HCT116 (cell line): ENCODE data around the gene ANKMY2. TPM values are rescaled to one million over a fixed set of nuclear protein-coding genes. Genes with fewer than 3 reads are reported as not detected.

Experiments used
- ATAC-seq: fragments of 200-7000 bp; cut with Tn5 transposase; 2 replicates; pipeline ENCODE4 v1.9.1; 2020; ENCODE audit warnings: mild to moderate bottlenecking, moderate library complexity
- BruUV-seq: library from RNA; stranded (reverse); fragments of 400-500 nt; replicated peaks from 2 replicates; lab custom pipeline; 2021; lab: Mats Ljungman, UMichigan
- CTCF ChIA-PET: fragments of 300-600 bp; sonication (Branson Sonifier 250); formaldehyde crosslinking; loops from one replicate; lab custom pipeline; 2021; ENCODE audit warnings: antibody characterized with exemption; lab: Charles Lee
- POLR2A ChIA-PET: fragments of 300-600, 350-600 bp; sonication (Branson Sonifier 250); formaldehyde crosslinking; loops from one replicate; lab custom pipeline; 2021; ENCODE audit warnings: antibody characterized with exemption; lab: Charles Lee
- RAD21 ChIA-PET, 2 experiments: fragments of 300-600 bp; sonication (Branson Sonifier 250); formaldehyde crosslinking; loops; one replicate each; lab custom pipeline; 2023; ENCODE audit warnings: low total read pairs in 2 of 2; ENCODE audit not compliant: uncharacterized antibody in 2 of 2, unreplicated experiment in 2 of 2, low non-redundant PET in 1 of 2; lab: Charles Lee
- DNase-seq: peaks from one replicate; pipeline ENCODE4 v3.0.0-alpha.2; 2010; ENCODE audit warnings: low read depth, low spot score
- H2AFZ ChIP-seq: fragments of 200-600 bp; shearing (Covaris generic), sonication (generic); 2 replicates; pipeline ENCODE4 v1.6.1; 2017; ENCODE audit warnings: low read depth, mixed run types, mixed read lengths, antibody characterized with exemption, low read length; ENCODE audit not compliant: poor library complexity, severe bottlenecking
- H3K27ac ChIP-seq: 2 replicates; pipeline ENCODE4 v1.5.1; 2012; ENCODE audit warnings: low read depth, low read length
- H3K27me3 ChIP-seq: fragments of 200-600 bp; sonication (generic); 2 replicates; pipeline ENCODE4 v1.6.1; 2016; ENCODE audit warnings: mixed run types, low read length, mixed read lengths; ENCODE audit not compliant: insufficient read depth
- H3K36me3 ChIP-seq, 2 experiments: fragments of 200-500 bp in 1 of 2; fragments of 200-600 bp in 1 of 2; sonication (Bioruptor generic) in 1 of 2; sonication (generic) in 1 of 2; 2 replicates each; pipeline versions ENCODE4 v1.5.1 to v1.6.1; 2014 to 2016; ENCODE audit warnings: low read length in 2 of 2, inconsistent platforms in 1 of 2, mixed read lengths in 1 of 2, mixed run types in 1 of 2; ENCODE audit not compliant: insufficient read depth in 2 of 2, control insufficient read depth in 1 of 2
- H3K4me1 ChIP-seq, 2 experiments: fragments of 200-600 bp in 1 of 2; sonication (generic) in 1 of 2; 2 replicates each; pipeline versions ENCODE4 v1.5.1 to v1.6.1; 2012 to 2017; ENCODE audit warnings: low read length in 2 of 2, inconsistent platforms in 1 of 2, mild to moderate bottlenecking in 1 of 2, mixed read lengths in 1 of 2, mixed run types in 1 of 2, moderate library complexity in 1 of 2; ENCODE audit not compliant: insufficient read depth in 2 of 2, control insufficient read depth in 1 of 2
- H3K4me2 ChIP-seq: fragments of 200-600 bp; sonication (generic); 2 replicates; pipeline ENCODE4 v1.6.1; 2017; ENCODE audit warnings: mixed run types, low read length, mixed read lengths
- H3K4me3 ChIP-seq, 2 experiments: fragments of 200-600 bp in 1 of 2; sonication (generic) in 1 of 2; replicated peaks in 1 of 2; 2 replicates each; pipeline ENCODE4 v1.5.1; 2011 to 2016; ENCODE audit warnings: low read length in 2 of 2, control low read depth in 1 of 2, low read depth in 1 of 2, mild to moderate bottlenecking in 1 of 2, mixed read lengths in 1 of 2, mixed run types in 1 of 2
- H3K79me2 ChIP-seq: fragments of 200-600 bp; sonication (generic); 2 replicates; pipeline ENCODE4 v1.6.1; 2017; ENCODE audit warnings: mild to moderate bottlenecking, mixed run types, low read length, moderate library complexity, mixed read lengths; ENCODE audit not compliant: insufficient read depth
- H3K9ac ChIP-seq: fragments of 200-600 bp; sonication (generic); 2 replicates; pipeline ENCODE4 v1.6.1; 2016; ENCODE audit warnings: low read length, mixed read lengths
- H3K9me2 ChIP-seq: fragments of 200-600 bp; sonication (generic), shearing (Covaris generic); 2 replicates; pipeline ENCODE4 v1.6.1; 2017; ENCODE audit warnings: mixed run types, mild to moderate bottlenecking, moderate library complexity; ENCODE audit not compliant: insufficient read depth
- H3K9me3 ChIP-seq, 2 experiments: fragments of 200-500 bp in 1 of 2; fragments of 200-600 bp in 1 of 2; sonication (Bioruptor generic) in 1 of 2; sonication (generic) in 1 of 2; 2 replicates each; pipeline ENCODE4 v1.6.1; 2014 to 2017; ENCODE audit warnings: low read length in 2 of 2, mixed read lengths in 2 of 2, inconsistent platforms in 1 of 2, low read depth in 1 of 2, mild to moderate bottlenecking in 1 of 2, mixed run types in 1 of 2, moderate library complexity in 1 of 2; ENCODE audit not compliant: control insufficient read depth in 1 of 2, insufficient read depth in 1 of 2
- H4K20me1 ChIP-seq: fragments of 200-600 bp; sonication (generic), shearing (Covaris generic); 2 replicates; pipeline ENCODE4 v1.6.1; 2017; ENCODE audit warnings: mixed run types, mild to moderate bottlenecking, moderate library complexity; ENCODE audit not compliant: insufficient read depth
- CEBPB ChIP-seq: IDR thresholded peaks from 2 replicates; pipeline ENCODE4 v1.6.1; 2012; ENCODE audit warnings: low read depth
- EGR1 ChIP-seq: IDR thresholded peaks from 2 replicates; pipeline ENCODE4 v1.6.1; 2012; ENCODE audit warnings: low read depth
- ELF1 ChIP-seq: IDR thresholded peaks from 2 replicates; pipeline ENCODE4 v1.6.1; 2012; ENCODE audit warnings: low read depth, borderline replicate concordance
- EZH2phosphoT487 ChIP-seq: fragments of 200-600 bp; IDR thresholded peaks from 2 replicates; pipeline ENCODE4 v1.6.1; 2018; ENCODE audit warnings: antibody characterized with exemption, borderline replicate concordance
- JUND ChIP-seq: IDR thresholded peaks from 2 replicates; pipeline ENCODE4 v1.6.1; 2012
- POLR2A ChIP-seq: IDR thresholded peaks from 2 replicates; pipeline ENCODE4 v1.7.0; 2011; ENCODE audit warnings: borderline replicate concordance; ENCODE audit not compliant: insufficient read depth, insufficient read length; ENCODE audit errors: extremely low read depth
- SIN3A ChIP-seq: IDR thresholded peaks from 2 replicates; pipeline ENCODE4 v1.6.1; 2012; ENCODE audit warnings: low read depth
- SRF ChIP-seq: IDR thresholded peaks from 2 replicates; pipeline ENCODE4 v1.6.1; 2012; ENCODE audit warnings: low read depth
- intact Hi-C: fragments of 100-400 bp; cut with micrococcal nuclease; formaldehyde crosslinking; loops from 2 replicates; pipeline ENCODE4 v1.10.0; 2022
- total RNA-seq: library from RNA; stranded (reverse); gene quantifications from one replicate; pipeline ENCODE4 v1.2.1, GENCODE V29; 2021; ENCODE audit not compliant: unreplicated experiment
- TF ChIP-seq, protein P1 (sequence below), 3 experiments: fragments of 200-600 bp in 1 of 3; sonication (generic) in 1 of 3; IDR thresholded peaks in 2 of 3; conservative IDR thresholded peaks in 1 of 3; 2 replicates each; pipeline ENCODE4 v1.5.1; 2012 to 2017; ENCODE audit warnings: low read depth in 2 of 3, low read length in 2 of 3, antibody characterized with exemption in 1 of 3, borderline replicate concordance in 1 of 3, control low read depth in 1 of 3, mild to moderate bottlenecking in 1 of 3, mixed read lengths in 1 of 3, mixed run types in 1 of 3, moderate library complexity in 1 of 3; ENCODE audit not compliant: insufficient read depth in 1 of 3
- TF ChIP-seq, protein P2 (sequence below): IDR thresholded peaks from 2 replicates; pipeline ENCODE4 v1.6.1; 2012
- TF ChIP-seq, protein P3 (sequence below): IDR thresholded peaks from 2 replicates; pipeline ENCODE4 v1.6.1; 2012; ENCODE audit warnings: low read depth
- TF ChIP-seq, protein P4 (sequence below): IDR thresholded peaks from 2 replicates; pipeline ENCODE4 v1.6.1; 2012

The ANKMY2 gene
- total RNA-seq, 1 experiment from 2014 or later, result 24.9 TPM

DNA sequence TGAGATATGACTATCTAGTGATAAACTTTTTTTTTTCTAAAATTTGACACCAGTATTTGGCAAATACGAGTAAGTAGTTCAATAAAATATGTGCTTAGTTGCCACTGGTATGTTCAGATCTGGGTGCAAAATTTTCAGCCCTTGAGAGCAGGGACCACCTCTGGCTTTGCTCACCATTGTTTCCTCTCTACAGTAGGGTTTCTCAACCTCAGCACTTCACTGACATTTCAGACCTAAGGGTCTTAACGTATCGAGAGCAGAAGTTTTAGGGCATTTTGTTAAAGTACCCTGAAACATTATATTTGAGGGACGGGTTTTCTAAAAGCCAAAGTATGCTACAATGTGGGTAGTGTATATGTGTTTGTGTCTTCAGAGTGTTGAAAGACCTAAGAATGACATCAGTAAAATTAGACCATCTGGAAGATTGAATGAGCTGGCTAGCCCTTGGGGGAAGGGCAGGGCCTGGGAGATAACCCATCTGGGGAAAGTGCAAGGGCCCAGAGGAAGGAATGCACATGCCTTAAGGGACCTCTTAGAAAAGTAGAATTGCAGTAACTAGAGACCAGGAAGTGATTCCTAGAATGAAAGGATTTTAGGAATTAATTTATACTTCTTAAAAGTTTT, 12.2 kb upstream of the ANKMY2 start:
- DNase-seq (no peak), ATAC-seq (peak; percentile 51)
- no peaks in the 10 kb centered on the region; the same call in 1 of the 2 replicates for H4K20me1 ChIP-seq
- TF ChIP-seq ELF1 (no peak), POLR2A (no peak), EGR1 (no peak), JUND (no peak)
- TF ChIP-seq, protein P1, sequence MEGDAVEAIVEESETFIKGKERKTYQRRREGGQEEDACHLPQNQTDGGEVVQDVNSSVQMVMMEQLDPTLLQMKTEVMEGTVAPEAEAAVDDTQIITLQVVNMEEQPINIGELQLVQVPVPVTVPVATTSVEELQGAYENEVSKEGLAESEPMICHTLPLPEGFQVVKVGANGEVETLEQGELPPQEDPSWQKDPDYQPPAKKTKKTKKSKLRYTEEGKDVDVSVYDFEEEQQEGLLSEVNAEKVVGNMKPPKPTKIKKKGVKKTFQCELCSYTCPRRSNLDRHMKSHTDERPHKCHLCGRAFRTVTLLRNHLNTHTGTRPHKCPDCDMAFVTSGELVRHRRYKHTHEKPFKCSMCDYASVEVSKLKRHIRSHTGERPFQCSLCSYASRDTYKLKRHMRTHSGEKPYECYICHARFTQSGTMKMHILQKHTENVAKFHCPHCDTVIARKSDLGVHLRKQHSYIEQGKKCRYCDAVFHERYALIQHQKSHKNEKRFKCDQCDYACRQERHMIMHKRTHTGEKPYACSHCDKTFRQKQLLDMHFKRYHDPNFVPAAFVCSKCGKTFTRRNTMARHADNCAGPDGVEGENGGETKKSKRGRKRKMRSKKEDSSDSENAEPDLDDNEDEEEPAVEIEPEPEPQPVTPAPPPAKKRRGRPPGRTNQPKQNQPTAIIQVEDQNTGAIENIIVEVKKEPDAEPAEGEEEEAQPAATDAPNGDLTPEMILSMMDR (IDR thresholded peaks at IDR 0.05 in 2 of 3, conservative IDR thresholded peaks at IDR 0.05 in 1 of 3; ENCODE audit: borderline replicate concordance in 1 of 3, insufficient read depth in 1 of 3, low read depth in 2 of 3, low read length in 2 of 3), result peak in 2 of 3 experiments; percentile 9 to 13; a peak in 1 of 6 replicates
- no peak overlapping the region for H3K9ac ChIP-seq
- BruUV-seq, result no TSS peak
- intact Hi-C loops, result no loop called here
- H2AFZ ChIP-seq, result no peak overlapping the region
- peak overlapping the region; percentile 40 for H3K4me2 ChIP-seq
- peaks cover 98% of the 10 kb centered on the region for H3K79me2 ChIP-seq
- ChIA-PET RAD21 (no interaction called here), CTCF (no interaction called here), POLR2A (interaction anchor here (1.7 kb wide), 1 partner anchor 12 kb away, joined by 5 read pairs; the partner anchor contains the start of genes ANKMY2 and BZW2)
- H3K27ac ChIP-seq, result no peak overlapping the region
- no peaks in the 10 kb centered on the region for H3K9me2 ChIP-seq
- no peak overlapping the region for H3K4me3 ChIP-seq
- H3K36me3 ChIP-seq, result no peaks in the 10 kb centered on the region
- H3K4me1 ChIP-seq, result peaks cover 33% of the 10 kb centered on the region in 2 experiments
- H3K27me3 ChIP-seq, result no peaks in the 10 kb centered on the region
- no peaks in the 10 kb centered on the region for H3K9me3 ChIP-seq

DNA sequence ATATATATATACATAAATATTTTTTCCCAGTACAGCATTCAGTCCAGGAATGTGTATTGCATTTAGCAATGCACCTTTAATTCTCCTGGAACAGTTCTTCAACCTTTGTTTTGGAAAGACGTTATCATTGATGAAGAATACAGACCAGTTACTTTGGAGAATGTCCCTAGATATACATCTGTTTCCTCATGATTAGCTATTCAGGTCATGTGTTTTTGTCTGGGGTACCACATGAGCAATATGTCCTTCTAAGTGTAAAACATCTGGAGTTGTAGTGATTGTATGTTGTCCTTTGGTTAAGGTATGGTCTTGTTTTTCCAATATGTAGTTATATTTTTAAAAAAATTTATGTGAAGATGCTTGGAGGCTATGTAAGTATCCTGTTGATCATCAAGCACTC, 10.6 kb upstream of the ANKMY2 start:
- no peaks in the 10 kb centered on the region for H3K36me3 ChIP-seq
- ATAC-seq (no peak), DNase-seq (no peak)
- no peak overlapping the region for H3K9ac ChIP-seq
- H3K27me3 ChIP-seq, result no peaks in the 10 kb centered on the region
- ChIA-PET RAD21 (no interaction called here), POLR2A (interaction anchor here (1.7 kb wide), 1 partner anchor 10 kb away, joined by 5 read pairs; the partner anchor contains the start of genes ANKMY2 and BZW2), CTCF (no interaction called here)
- H3K79me2 ChIP-seq, result peaks cover 98% of the 10 kb centered on the region
- H3K27ac ChIP-seq, result no peak overlapping the region
- peaks cover 4% of the 10 kb centered on the region; the same call in 1 of the 2 replicates for H4K20me1 ChIP-seq
- H3K4me2 ChIP-seq, result no peak overlapping the region
- peaks cover 32 to 34% of the 10 kb centered on the region in 2 experiments for H3K4me1 ChIP-seq
- intact Hi-C loops, result no loop called here
- no peak overlapping the region for H3K4me3 ChIP-seq
- no peak overlapping the region for H2AFZ ChIP-seq
- BruUV-seq, result no TSS peak
- H3K9me3 ChIP-seq, result no peaks in the 10 kb centered on the region
- H3K9me2 ChIP-seq, result no peaks in the 10 kb centered on the region
- no peak for TF ChIP-seq CEBPB
- no peak for TF ChIP-seq SRF
- TF ChIP-seq, protein P2, sequence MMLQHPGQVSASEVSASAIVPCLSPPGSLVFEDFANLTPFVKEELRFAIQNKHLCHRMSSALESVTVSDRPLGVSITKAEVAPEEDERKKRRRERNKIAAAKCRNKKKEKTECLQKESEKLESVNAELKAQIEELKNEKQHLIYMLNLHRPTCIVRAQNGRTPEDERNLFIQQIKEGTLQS, result no peak
- TF ChIP-seq, protein P3, sequence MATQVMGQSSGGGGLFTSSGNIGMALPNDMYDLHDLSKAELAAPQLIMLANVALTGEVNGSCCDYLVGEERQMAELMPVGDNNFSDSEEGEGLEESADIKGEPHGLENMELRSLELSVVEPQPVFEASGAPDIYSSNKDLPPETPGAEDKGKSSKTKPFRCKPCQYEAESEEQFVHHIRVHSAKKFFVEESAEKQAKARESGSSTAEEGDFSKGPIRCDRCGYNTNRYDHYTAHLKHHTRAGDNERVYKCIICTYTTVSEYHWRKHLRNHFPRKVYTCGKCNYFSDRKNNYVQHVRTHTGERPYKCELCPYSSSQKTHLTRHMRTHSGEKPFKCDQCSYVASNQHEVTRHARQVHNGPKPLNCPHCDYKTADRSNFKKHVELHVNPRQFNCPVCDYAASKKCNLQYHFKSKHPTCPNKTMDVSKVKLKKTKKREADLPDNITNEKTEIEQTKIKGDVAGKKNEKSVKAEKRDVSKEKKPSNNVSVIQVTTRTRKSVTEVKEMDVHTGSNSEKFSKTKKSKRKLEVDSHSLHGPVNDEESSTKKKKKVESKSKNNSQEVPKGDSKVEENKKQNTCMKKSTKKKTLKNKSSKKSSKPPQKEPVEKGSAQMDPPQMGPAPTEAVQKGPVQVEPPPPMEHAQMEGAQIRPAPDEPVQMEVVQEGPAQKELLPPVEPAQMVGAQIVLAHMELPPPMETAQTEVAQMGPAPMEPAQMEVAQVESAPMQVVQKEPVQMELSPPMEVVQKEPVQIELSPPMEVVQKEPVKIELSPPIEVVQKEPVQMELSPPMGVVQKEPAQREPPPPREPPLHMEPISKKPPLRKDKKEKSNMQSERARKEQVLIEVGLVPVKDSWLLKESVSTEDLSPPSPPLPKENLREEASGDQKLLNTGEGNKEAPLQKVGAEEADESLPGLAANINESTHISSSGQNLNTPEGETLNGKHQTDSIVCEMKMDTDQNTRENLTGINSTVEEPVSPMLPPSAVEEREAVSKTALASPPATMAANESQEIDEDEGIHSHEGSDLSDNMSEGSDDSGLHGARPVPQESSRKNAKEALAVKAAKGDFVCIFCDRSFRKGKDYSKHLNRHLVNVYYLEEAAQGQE, result no peak
- TF ChIP-seq, protein P4, sequence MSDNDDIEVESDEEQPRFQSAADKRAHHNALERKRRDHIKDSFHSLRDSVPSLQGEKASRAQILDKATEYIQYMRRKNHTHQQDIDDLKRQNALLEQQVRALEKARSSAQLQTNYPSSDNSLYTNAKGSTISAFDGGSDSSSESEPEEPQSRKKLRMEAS, result no peak
- no peak for TF ChIP-seq SIN3A
- no peak for TF ChIP-seq EZH2phosphoT487
